ENCODE results near the gene MCCC1. TPM values are rescaled to one million over a fixed set of nuclear protein-coding genes. Genes with fewer than 3 reads are reported as not detected.
"Not testable (repeated sequence)": the region's sequence is repeated elsewhere in the genome, so short reads cannot be mapped to it uniquely, and the experiment has no call there.

Gene MCCC1
- total RNA-seq, 1 donor from 2014 or later: 49.9 TPM

DNA sequence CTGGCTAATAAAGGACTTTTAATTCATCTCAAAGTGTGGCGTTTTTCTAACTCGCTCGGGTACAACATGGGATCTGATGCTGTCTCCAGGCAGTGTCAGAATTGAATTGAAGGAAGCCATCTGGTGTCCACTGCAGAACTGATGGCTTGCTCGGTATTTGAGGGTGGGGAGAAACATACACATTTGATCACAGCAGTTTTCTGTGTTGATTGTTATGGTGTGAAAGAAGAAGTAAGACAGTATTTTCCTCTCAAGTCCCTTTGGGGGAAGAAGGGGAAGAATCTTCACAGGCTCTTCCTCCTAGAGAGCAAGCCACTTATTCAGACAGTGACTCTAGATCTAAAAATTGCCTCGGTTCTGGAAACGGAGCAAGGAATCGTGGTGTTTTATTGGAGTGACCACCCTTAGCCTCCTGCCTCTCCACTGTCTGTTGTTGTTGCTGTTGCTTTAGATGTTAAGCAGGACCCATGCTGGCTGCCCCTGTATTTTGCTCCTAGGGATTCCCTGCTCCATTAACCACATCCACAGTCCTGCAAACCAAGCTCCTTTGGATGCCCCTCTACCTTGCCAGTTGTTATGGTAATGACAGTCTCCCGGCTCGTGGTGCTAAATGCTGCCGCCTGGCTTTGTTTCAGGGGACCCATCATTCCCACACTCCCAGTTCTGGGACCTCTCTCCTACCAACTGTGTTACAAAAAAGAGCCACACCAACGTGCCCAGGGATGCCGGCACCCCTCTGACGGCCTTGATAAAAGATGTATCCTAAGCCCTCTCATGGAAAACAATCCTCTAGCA lies 15.3 kb upstream of the MCCC1 start:
- Histone ChIP-seq H3K9me3 (no peaks in the 10 kb centered on the region), H3K27me3 (ENCODE audit: low read depth) (peaks cover 22% of the 10 kb centered on the region), H3K4me1 (no peaks in the 10 kb centered on the region), H3K27ac (no peak overlapping the region), H3K36me3 (no peaks in the 10 kb centered on the region), H3K4me3 (no peak overlapping the region)
- TF ChIP-seq, protein P1, sequence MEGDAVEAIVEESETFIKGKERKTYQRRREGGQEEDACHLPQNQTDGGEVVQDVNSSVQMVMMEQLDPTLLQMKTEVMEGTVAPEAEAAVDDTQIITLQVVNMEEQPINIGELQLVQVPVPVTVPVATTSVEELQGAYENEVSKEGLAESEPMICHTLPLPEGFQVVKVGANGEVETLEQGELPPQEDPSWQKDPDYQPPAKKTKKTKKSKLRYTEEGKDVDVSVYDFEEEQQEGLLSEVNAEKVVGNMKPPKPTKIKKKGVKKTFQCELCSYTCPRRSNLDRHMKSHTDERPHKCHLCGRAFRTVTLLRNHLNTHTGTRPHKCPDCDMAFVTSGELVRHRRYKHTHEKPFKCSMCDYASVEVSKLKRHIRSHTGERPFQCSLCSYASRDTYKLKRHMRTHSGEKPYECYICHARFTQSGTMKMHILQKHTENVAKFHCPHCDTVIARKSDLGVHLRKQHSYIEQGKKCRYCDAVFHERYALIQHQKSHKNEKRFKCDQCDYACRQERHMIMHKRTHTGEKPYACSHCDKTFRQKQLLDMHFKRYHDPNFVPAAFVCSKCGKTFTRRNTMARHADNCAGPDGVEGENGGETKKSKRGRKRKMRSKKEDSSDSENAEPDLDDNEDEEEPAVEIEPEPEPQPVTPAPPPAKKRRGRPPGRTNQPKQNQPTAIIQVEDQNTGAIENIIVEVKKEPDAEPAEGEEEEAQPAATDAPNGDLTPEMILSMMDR (IDR thresholded peaks at IDR 0.05): no peak
- intact Hi-C loops (cut with DNase I): no loop called here
- no peak for ATAC-seq
- no peak for DNase-seq

DNA sequence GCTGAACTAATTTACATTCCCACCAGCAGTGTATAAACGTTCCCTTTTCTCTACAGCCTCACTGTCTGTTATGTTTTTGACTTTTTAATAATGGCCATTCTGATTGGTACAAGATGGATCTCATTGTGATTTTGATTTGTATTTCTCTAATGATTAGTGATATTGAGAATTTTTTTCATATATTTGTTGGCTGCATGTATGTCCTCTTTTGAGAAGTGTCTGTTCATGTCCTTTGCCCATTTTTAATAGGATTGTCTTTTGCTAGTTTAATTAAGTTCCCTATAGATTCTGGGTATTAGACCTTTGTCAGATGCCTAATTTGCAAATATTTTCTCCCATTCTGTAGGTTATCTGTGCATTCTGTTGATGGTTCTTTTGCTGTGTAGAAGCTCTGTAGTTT lies 10.6 kb upstream of the MCCC1 start:
- H3K4me3 ChIP-seq; intact Hi-C loops (cut with DNase I); H3K27me3 ChIP-seq (ENCODE audit: low read depth); DNase-seq; H3K9me3 ChIP-seq; H3K36me3 ChIP-seq; ATAC-seq; H3K27ac ChIP-seq: not testable (repeated sequence)
- H3K4me1 ChIP-seq: peaks cover 11% of the 10 kb centered on the region

DNA sequence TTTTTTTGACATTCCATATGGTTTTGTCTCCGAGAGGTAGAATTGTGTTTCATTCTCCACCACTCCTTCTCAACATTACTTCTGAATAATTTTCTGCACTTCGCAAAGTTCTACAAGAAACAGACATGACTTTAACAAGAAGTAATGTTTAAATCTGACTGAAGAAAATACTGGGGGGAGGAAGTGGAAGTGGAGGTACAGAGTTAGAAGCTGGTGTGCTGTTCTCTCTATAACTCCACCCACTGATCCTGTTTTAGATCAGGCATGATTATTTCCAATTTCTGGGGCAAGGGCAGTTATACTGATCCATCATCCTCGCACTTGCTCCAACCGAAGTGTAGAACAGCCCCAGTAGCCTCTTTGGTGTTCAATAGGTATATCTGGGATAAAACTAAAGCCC lies 9.2 kb upstream of the MCCC1 start:
- no peak for ATAC-seq
- H3K9me3 ChIP-seq: no peaks in the 10 kb centered on the region

DNA sequence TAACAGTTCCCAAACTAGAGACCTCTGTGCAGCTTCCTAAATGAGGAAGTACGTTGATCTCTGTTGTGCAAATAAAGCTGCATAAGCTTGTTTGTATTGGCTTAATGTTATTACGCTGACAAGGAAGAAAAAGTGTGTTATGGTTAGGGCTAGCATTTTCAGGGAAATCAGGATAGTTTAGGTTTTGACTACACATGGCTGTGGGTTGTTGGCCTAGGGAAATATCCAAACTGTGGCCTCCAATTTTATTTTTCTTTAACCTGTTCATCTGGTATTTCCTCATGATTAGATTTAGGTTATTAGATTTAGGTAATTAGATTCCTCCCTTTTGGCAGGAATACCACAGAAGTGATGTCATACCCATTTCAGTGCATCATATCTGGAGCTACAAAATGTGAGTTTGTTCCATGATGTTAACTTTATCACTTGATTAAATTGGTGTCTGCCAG lies 8.7 kb upstream of the MCCC1 start:
- intact Hi-C loops (cut with DNase I): no loop called here
- DNase-seq (no peak), ATAC-seq (peak; percentile 73 to 75)
- TF ChIP-seq, protein P1 (IDR thresholded peaks at IDR 0.05): no peak
- no peak overlapping the region for H3K27ac ChIP-seq
- no peaks in the 10 kb centered on the region for H3K9me3 ChIP-seq
- H3K4me3 ChIP-seq: no peak overlapping the region
- no peaks in the 10 kb centered on the region for H3K27me3 ChIP-seq (ENCODE audit: low read depth)
- peaks cover 11% of the 10 kb centered on the region for H3K4me1 ChIP-seq
- no peaks in the 10 kb centered on the region for H3K36me3 ChIP-seq

More for the DNA sequence above, 9.2 kb upstream of the MCCC1 start:
- Histone ChIP-seq H3K36me3 (no peaks in the 10 kb centered on the region), H3K27me3 (ENCODE audit: low read depth) (no peaks in the 10 kb centered on the region), H3K27ac (no peak overlapping the region), H3K4me3 (no peak overlapping the region), H3K4me1 (peaks cover 11% of the 10 kb centered on the region)
- TF ChIP-seq, protein P1 (IDR thresholded peaks at IDR 0.05): no peak
- intact Hi-C loops (cut with DNase I): no loop called here
- DNase-seq: no peak

DNA sequence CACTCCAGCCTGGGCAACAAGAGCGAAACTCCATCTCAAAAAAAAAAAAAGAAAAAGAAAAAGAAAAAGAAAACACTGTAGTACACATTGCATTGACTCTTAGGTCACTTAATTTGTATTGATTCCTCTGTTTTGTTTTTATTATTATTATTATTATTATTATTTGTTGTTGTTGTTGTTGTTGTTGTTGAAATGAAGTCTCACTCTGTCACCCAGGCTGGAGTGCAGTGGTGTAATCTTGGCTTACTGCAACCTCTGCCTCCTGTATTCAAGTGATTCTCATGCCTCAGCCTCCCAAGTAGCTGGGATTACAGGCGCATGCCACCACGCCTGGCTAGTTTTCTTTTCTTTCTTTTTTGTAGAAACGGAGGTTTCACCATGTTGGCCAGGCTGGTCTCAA lies 8.1 kb upstream of the MCCC1 start:
- ATAC-seq; H3K27ac ChIP-seq; H3K4me3 ChIP-seq; intact Hi-C loops (cut with DNase I); H3K9me3 ChIP-seq; H3K36me3 ChIP-seq; H3K27me3 ChIP-seq (ENCODE audit: low read depth); DNase-seq: not testable (repeated sequence)
- peaks cover 11% of the 10 kb centered on the region for H3K4me1 ChIP-seq

DNA sequence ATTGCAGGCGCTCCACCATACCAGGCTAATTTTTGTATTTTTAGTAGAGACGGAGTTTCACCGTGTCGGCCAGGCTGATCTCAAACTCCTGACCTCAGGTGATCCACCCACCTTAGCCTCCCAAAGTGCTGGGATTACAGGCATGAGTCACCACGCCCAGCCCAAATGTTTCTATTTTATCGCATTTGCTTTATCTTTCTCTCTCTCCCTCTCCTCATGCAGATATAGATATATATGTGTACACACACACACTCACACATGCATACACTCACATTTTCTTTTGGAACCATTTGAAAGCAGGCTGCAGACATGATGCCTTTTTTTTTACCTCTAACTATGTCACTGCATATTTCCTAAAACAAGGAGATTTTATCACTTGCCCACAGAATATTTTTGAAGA lies 7.3 kb upstream of the MCCC1 start:
- no peak overlapping the region for H3K27ac ChIP-seq
- DNase-seq (no peak), ATAC-seq (no peak)
- no peaks in the 10 kb centered on the region for H3K36me3 ChIP-seq
- intact Hi-C loops (cut with DNase I): no loop called here
- no peak overlapping the region for H3K4me3 ChIP-seq
- no peaks in the 10 kb centered on the region for H3K27me3 ChIP-seq (ENCODE audit: low read depth)
- no peaks in the 10 kb centered on the region for H3K9me3 ChIP-seq
- H3K4me1 ChIP-seq: peaks cover 11% of the 10 kb centered on the region
- TF ChIP-seq, protein P1 (IDR thresholded peaks at IDR 0.05): no peak

DNA sequence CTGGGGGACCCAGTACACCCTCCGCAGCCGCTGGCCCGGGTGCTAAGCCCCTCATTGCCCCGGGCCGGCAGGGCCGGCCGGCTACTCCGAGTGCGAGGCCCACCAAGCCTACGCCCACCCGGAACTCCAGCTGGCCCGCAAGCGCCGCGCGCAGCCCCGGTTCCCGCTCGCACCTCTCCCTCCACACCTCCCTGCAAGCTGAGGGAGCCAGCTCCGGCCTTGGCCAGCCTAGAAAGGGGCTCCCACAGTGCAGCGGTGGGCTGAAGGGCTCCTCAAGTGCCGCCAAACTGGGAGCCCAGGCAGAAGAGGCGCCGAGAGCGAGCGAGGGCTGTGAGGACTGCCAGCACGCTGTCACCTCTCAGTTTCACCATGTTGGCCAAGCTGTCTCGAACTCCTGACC lies 4.7 kb upstream of the MCCC1 start:
- H3K27me3 ChIP-seq (ENCODE audit: low read depth); DNase-seq; ATAC-seq; H3K4me3 ChIP-seq; H3K9me3 ChIP-seq; H3K27ac ChIP-seq; H3K36me3 ChIP-seq; intact Hi-C loops (cut with DNase I): not testable (repeated sequence)
- peaks cover 21% of the 10 kb centered on the region for H3K4me1 ChIP-seq

DNA sequence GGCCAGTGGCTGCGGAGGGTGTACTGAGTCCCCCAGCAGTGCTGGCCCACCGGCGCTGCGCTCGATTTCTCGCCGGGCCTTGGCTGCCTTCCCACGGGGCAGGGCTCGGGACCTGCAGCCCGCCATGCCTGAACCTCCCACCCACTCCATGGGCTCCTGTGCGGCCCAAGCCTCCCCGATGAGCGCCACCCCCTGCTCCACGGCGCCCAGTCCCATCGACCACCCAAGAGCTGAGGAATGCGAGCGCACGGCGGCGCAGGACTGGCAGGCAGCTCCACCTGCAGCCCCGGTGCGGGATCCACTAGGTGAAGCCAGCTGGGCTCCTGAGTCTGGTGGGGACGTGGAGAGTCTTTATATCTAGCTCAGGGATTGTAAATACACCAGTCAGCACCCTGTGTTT lies 1.7 kb upstream of the MCCC1 start:
- H3K4me3 ChIP-seq; H3K27me3 ChIP-seq (ENCODE audit: low read depth); intact Hi-C loops (cut with DNase I); H3K36me3 ChIP-seq; ATAC-seq; DNase-seq; H3K9me3 ChIP-seq; H3K27ac ChIP-seq: not testable (repeated sequence)
- peaks cover 27% of the 10 kb centered on the region for H3K4me1 ChIP-seq

Data from lower lobe of right lung (tissue), 2 donors.